ENCODE measurements around the gene SEC14L2.
"Not testable (repeated sequence)": the region's sequence is repeated elsewhere in the genome, so short reads cannot be mapped to it uniquely, and the experiment has no call there.

The SEC14L2 gene

DNA sequence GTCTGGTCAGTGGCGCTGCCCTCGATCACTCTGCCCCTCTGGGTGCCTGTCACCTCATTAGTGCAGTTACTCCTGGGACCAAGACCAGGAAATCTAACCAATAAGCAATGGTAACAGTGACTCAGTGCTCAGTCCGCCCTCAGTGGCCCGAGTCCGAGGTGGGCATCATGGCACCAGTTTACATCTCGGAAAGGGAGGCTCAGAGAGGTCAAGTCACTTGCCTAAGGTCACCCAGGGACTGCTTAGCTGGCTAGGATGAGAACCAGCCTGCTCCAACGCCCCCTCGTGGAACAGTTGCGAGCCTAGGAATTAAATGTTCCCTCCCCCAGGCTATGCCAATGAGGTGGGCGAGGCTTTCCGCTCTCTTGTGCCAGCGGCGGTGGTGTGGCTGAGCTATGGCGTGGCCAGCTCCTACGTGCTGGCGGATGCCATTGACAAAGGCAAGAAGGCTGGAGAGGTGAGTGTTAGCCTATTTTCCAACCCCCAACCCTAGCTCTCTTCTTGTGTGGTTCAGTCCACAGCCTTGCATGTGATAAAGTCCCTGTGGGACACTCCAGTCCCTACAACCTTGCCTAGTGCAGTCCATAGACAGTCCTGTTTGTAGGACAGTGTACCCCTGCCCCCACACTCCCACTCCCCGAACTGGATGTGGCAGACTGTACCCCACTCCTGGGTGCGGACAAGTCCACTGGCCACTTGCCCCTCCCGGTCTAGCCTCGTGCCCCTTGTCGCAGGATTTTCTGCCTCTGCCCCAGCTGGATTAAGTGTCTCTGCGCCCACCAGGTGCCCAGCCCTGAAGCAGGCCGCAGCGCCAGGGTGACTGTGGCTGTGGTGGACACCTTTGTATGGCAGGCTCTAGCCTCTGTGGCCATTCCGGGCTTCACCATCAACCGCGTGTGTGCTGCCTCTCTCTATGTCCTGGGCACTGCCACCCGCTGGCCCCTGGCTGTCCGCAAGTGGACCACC lies 29.9 kb downstream of the SEC14L2 start:
- DNase-seq (ENCODE audit: low spot score) = peak; percentile 86

DNA sequence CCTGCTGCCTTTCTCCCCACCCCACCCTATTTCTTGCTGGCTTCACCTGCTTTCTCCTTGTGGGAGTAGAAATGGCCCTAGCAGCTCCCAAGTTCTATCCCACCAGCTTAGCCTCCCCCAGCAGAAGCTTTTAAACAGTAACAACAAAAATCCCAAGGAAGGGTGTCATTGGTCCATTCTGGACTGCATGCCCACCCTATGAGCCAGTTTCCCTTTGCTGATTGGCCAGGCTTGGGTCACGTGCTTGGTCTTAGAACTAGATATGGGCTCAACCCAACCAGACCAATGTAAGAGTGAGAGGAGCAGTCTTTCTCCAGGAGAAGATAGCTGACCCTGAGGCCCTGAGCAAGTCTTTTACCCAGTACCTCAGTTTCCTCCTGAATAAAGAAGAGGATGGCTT lies 31.1 kb downstream of the SEC14L2 start:
- no peak for DNase-seq (ENCODE audit: low spot score)

DNA sequence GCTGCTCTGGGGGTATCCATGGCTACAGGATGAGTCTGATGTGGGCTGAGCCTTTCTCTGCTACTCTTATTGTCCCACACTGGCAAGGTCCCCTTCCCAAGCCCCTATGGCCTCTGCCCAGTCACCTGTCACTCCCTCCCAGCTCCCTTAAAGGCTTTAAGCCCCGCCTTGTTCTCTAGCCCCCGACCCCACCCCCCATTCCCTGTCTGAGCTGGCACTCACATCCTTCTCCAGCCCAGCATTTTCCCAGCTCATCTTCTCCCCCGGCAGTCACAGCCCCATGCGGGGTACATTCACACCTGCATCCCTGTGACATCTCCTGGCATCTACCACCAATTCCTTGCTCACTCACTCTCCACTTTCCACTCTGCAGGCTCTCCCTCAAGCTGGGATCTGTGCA lies 33.1 kb downstream of the SEC14L2 start:
- no peak for DNase-seq (ENCODE audit: low spot score)

DNA sequence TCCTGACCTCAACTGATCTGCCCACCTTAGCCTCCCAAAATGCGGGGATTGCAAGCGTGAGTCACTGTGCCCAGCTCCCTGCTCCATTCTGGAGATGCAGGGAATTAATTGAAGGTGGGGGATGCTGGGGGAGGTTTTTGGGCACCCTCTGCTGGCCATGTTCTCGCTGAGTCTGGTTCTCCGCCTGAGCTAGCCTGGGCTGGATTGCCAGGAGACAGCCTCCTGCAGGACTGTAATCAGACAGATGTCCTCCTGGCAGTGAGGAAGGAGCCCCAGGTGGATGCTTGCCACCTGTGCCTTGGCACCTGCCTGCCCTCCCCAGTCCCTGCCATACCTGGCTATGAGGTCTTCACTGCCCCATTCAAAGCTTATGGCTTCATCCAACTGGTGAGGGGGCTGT lies 34.1 kb downstream of the SEC14L2 start:
- no peak for DNase-seq (ENCODE audit: low spot score)

DNA sequence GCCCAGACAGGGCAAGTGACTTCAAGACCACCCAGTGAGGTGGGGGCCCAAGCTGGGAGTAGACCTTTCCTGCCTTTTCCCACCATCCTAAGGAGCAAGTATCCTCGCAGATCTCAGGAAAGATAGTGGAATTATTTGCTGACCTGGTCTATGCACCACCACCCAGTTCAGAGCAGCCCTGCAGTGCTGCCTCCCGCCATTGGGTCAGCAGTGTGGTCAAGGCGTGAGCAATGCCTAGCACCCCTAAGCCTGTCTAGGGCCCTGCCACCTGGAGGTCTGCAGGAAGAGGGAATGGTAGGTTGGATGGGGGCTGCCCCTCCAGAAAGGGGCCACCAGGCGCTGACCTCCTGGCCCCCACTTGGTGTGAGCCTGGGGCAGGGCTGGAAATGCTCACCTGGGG lies 35.3 kb downstream of the SEC14L2 start:
- DNase-seq (ENCODE audit: low spot score) = no peak

DNA sequence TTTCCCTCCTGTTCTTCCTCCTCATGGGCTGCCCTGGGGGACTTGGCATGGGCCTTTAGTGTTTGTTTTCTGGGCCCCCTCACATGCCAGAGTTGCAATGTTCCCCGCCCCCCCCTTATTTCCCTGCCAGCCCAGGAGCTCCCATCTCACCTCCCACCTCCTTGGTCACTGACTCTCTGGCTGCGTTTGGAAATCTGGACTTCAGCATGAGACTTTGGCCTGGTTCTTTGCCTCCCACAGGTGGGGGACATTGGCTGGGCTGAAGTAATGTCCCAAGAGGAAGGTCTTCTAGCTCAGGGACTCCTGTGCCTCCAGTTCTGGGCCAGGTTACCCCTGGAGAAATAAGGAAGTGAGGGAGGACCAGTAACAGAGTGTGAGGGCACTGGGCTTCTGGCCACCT lies 35.7 kb downstream of the SEC14L2 start:
- no peak for DNase-seq (ENCODE audit: low spot score)

DNA sequence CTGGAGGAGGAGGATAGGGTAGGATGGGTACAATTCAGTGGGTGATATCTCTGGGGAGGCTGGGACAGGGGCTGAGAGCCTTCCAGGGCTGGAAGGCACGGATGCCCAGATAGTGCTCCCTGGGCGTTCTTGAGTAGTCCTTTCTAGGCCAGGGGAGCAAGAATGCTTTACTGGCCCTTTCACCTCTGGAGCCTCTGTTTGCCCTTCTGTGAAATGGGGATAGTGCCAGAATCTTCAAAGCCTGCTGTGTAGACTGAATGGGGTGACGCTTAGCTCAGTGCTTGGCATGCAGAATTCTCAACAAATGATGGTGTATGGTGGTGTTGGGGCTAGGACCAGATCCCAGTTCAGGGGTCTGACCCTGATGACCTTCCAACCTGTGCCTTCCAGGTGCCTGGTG lies 36.4 kb downstream of the SEC14L2 start:
- no peak for DNase-seq (ENCODE audit: low spot score)

DNA sequence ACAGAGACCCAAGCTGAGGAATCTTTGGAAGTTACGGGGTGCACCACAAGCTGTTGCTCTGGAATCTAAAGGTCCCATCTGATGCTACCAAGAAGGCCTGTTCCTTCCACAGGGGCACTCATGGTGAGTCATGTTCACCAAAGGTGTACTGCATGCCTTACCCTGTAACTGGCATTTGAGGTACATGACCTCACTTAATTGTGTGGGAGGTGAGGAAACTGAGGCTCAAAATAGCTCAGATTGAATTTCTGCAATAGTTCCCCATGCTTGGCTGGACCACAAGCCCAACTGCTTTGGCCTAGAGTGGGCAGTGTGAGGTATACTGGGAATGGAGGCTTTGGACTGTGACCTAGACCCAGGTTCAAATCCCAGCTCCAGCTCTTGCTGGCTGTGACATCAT lies 37.0 kb downstream of the SEC14L2 start:
- DNase-seq (ENCODE audit: low spot score) = no peak

DNA sequence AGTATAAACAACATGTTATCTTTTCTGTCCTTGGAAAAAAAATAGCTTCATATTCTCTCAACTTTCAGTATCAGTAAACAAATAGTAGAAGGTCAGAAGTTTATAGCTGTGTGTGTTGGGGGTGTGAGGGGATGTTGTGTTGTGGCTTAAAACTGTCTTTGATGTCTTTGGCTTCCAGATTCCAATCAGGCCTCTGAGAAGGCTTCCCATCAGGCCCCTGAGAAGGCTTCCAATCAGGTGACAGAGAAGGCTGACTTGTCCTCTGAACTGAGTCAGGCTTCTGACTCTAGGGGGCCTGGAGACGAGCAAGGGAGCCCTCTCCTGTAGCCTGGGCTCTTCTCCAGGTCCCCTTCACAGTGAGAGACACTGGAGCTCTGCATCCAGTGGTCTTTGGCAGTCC lies 38.0 kb downstream of the SEC14L2 start:
- DNase-seq (ENCODE audit: low spot score) = no peak

DNA sequence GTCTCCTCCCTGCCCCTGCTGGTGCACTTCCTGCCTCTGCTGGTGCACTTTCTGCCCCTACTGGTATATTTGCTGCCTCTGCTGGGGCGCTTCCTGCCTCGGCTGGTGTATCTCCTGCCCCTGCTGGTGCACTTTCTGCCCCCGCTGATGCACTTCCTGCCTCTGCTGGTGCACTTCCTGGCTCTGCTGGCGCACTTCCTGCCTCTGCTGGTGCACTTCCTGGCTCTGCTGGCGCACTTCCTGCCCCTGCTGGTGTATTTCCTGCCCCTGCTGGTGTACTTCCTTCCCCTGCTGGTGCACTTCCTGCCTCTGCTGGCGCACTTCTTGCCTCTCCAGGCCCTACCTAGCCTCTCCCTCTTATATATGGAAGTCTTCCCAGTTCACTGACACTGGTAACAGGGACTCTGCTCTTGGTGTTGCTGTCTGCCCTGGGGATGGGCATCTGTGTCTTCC lies 38.9 kb downstream of the SEC14L2 start:
- DNase-seq (ENCODE audit: low spot score) = no peak

DNA sequence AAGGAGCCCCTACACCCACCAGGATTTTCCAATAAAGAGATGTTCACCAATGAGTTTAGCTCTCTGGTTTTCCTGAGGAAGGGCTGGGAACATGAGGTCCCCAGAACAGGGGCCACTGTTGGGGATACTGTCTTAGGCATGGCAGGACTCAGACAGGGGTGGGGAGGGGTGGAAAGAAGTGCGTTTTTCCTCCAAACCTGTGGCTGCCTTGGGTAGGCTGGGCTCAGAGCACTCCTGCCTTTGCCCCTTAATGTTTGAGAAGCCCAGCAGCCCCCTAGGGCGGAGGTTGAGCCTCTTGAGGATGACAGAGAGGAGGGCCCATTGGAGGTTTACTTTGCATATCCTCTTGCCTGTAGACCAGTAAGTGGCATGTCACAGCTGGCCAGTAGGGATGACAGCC lies 39.4 kb downstream of the SEC14L2 start:
- no peak for DNase-seq (ENCODE audit: low spot score)

DNA sequence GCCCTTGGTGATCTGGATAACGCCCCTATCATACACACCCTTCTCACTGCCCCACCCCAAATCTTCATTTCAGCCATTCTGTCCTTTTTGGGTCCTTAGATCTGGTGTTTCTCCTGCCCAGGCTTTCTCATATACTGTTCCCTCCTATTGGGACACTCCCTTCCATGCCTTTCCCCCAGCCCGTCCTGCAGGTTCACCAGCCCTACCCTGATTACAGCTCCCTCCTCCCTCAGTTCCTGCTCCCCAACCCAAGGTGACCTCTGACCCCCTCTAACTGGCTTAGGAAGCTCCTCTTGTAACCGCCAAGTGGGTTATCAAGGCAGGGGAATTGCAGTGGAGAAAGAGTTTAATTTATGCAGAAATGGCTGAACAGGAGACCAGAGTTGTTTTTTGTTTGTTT lies 41.7 kb downstream of the SEC14L2 start:
- no peak for DNase-seq (ENCODE audit: low spot score)

DNA sequence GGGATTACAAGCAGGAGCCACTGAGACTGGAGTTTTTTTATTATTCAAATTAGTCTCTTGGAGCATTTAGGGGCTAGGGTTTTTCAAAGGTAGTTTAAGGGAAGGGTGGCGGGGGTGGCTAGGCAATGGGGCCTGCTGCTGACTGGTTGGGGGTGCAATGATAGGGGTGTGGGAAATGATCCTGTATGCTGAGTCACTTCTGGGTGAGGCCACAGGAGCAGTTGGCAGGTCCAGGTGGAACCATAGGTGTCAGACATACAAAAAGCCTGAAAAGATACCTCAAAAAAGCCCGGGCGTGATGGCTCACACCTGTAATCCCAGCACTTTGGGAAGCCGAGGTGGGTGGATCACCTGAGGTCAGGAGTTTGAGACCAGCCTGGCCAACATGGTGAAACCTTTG lies 42.4 kb downstream of the SEC14L2 start:
- DNase-seq (ENCODE audit: low spot score) = no peak

DNA sequence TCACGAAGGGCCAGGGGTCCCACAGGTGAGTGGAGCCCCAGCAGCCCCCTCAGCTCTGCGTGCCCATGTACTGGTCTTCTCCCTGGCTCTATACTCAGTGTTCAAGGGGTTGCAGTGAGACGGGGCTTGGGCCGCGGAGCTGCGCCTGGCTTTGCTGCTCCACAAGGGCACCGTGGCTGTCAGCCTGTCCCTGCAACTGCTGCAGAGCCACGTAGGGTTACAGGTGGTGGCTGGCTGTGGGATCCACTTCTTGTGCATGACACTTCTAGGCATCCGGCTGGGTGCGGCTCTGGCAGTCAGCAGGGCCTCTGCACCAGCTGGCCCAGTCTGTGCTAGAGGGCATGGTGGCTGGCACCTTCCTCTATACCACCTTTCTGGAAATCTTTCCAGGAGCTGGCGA lies 43.0 kb downstream of the SEC14L2 start:
- DNase-seq (ENCODE audit: low spot score) = no peak

DNA sequence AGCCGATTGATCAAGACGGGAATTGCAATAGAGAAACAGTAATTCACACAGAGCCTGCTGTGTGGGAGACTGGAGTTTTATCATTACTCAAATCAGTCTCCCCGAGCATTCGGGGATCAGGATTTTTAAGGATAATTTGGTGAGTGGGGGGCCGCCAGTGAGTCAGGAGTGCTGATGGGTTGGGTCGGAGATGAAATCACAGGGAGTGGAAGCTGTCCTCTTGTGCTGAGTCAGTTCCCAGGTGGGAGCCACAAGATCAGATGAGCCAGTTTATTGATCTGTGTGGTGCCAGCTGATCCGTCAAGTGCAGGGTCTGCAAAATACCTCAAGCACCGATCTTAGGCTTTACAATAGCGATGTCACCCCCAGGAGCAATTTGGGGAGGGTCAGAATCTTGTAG lies 44.3 kb downstream of the SEC14L2 start:
- DNase-seq (ENCODE audit: low spot score) = no peak

DNA sequence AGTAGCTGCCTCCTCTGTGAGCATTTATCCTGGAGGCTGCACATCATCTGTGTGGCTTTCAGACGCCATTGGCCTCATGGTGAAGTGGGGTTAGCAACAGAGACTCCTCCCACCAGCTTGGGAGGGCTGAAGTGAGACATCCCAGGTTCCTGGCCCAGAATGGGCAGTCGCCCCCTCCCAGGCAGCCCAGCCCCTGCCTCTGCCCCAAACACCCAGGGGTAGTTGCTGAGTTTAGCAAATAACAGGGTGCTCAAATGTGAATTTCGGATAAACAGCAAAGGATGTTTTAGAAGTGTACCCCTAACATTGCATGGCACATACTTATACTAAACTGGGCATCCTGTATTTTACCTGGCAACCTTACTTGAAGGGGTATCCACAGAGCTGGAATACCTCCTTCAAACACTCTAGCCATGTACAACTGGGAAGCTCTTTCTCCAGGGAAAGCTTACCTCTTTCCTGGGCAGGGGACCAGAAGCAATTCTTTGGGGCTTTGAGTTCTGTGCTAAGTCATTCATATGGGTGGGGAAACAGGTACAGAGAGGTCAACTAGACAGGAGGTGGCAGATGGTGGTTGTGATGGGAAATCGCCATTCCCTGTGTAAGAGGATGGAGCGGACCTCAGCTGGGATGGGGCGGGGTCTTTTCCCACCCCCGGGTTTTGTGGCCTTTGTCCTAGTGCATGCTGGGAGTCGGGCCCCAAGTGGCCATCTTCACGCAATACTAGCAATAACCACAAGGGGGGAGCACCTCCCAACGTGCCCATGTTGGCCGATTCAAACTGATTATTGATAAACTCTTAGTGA lies 48.0 kb downstream of the SEC14L2 start:
- DNase-seq (ENCODE audit: low spot score) = peak; percentile 82

DNA sequence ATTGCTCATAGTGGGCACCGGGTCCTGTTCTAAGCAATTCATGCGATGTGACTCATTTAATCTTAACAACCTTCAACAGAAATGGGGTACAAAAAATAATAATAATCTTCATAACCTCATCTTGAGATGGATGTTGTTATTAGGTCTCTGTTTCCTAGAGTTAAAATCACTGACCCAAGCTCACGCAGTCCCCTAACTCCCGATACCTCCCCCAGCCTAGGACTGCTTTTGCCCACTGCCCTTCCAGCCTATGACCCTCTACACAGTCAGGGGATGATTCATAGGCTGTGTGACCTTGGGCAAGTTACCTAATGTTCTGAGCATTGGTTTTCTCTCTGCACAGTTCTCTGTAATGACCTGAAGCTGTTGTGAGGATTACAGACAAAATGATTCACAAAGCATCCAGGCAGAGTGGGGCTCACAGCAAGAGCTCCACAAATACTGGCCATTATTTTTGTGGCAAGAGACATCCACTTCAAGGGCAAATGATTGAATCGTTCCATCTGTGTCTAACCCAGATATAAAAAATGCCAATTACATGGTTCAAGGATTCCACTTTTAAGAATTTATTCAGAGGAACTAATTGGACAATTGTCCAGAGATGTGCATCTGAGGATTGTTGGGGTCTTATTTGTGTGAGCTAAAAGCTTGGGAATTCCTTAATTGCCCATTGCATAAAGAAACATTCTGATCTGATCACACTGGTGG lies 48.8 kb downstream of the SEC14L2 start:
- no peak for DNase-seq (ENCODE audit: low spot score)

DNA sequence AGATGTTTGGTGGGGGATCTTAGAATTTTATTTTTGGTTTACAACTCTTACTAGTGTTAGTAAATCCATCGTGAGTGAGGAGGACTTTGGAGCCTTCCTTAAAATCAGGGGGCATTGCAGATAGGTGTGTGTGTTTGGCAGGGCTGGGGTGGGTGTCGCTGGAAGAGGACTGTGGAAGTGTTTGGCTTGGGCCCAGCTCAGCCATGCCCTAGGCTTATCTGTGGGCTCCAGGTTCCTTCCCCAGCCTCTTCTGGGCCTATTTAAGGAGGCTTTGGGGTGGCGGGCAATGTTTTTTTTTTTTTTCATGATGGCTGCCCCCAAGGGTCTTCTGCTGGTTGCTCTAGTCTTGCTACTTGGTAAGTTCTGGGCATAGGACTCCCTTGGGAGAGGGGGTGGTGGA lies 50.8 kb downstream of the SEC14L2 start:
- no peak for DNase-seq (ENCODE audit: low spot score)

DNA sequence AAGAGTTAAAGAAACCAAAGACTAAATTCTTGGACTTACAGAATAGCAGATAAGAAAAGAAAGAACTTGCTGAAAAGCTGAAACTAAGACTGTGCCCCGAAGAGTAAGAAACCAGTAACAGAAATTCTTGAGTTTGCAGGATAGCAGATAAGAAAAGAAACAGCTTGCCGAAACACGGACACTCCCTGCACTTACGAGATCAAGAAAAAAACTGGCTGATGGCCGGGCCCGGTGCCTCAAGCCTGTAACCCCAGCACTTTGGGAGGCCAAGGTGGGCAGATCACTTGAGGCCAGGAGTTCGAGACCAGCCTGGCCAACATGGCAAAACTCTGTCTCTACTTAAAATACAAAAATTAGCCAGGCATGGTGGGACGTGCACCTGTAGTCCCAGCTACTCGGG lies 54.7 kb downstream of the SEC14L2 start:
- DNase-seq (ENCODE audit: low spot score) = not testable (repeated sequence)

DNA sequence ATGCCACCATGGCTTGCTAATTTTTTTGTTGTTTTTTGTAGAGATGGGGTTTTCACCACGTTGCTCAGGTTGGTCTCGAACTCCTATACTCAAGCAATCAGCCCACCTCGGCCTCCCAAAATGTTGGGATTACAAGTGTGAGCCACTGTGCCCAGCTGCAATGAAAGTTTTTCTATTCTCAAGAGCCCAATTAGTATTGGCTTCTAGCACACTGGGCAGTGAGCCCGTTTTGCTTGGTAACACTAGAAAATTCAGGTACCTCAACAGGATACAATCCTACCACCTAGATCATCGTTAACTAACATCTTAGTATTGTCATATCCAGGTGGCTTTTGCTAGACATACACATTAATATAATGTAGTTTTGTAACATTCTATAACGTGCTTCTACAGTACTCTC lies 56.0 kb downstream of the SEC14L2 start:
- DNase-seq (ENCODE audit: low spot score) = no peak

DNA sequence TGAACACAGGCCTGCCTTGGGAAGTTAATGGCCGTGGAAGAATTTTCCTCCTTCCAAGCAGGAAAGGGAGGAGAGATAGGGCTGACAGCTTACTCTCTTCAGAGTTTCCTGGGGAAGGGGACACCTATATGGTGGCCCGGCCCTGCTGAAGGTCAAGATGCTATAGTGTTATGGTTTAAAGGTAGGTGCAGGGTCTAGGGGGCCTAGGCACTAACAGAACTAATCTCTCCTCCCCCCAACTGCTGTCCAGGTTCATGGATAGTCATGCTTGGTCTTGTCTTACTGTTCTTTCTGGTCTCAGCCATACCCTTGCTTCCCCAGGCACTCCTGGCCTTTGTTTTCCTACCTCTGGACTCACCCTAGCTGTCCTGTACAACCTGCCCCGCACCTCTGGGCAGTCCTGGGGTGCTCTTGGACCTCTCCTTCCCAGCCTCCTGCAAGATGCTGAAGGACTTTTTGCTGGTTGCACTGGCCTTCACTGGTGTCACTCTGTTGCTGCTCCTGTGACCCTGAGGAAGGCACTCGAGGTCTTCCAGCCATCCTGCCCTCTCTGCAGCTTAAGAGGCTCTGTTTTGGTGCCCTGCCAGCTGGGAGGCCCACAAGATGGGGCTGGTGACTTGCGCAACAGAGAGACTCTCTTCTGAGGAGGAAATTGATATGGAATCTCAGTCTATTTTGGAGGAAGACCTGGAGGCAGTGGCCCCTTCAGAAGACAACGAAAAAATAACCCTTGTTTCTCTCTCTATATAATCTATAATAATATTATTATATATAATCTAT lies 57.1 kb downstream of the SEC14L2 start:
- no peak for DNase-seq (ENCODE audit: low spot score)
